ENCODE data around the gene COQ10A.
"Not testable (repeated sequence)": the region's sequence is repeated elsewhere in the genome, so short reads cannot be mapped to it uniquely, and the experiment has no call there.

Gene COQ10A

DNA sequence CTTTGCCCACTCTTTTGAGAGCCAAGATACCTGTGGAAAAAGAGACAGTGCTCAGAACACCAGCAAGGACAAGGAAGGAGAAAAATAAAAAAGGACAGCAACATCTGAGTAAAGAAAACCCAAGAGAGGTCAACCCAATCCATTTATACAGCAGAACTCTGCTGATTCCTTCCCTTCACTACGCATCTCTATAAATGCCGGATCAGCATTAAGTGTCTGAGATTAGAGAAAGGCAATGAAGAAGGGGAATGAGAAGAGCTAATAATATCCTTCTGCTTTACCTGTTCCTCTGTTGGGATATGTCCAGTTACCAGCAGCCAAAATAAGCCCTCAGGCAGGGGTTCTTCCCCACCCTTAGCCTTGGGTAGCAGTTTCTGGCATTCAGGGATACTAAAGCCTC lies 15.8 kb downstream of the COQ10A start:
- no peak for DNase-seq

DNA sequence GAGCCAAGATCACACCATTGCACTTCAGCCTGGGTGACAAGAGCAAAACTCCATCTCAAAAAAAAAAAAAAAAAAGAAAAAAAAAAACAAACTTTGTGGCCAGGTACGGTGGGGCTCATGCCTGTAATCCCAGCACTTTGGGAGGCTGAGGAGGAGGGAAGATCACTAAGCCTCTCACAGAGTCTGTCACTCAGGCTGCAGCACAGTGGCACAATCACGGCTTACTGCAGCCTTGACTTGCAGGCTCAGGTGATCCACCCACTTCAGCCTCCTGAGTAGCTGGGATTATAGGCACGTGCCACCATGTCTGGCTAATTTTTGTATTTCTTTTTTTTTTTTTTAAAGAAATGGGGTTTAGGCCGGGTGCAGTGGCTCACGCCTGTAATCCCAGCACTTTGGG lies 17.5 kb downstream of the COQ10A start:
- DNase-seq, result not testable (repeated sequence)

GRCh38 chr12:56286044-56286830 lies 19.5 kb downstream of the COQ10A start:
- no peak for DNase-seq

GRCh38 chr12:56288705-56289387 lies 22.1 kb downstream of the COQ10A start:
- no peak for DNase-seq

GRCh38 chr12:56293795-56294194 lies 27.1 kb downstream of the COQ10A start:
- no peak for DNase-seq

- DNase-seq, result no peak
These were observed 29.6 kb downstream of the COQ10A start for GRCh38 chr12:56296295-56296694.

DNA sequence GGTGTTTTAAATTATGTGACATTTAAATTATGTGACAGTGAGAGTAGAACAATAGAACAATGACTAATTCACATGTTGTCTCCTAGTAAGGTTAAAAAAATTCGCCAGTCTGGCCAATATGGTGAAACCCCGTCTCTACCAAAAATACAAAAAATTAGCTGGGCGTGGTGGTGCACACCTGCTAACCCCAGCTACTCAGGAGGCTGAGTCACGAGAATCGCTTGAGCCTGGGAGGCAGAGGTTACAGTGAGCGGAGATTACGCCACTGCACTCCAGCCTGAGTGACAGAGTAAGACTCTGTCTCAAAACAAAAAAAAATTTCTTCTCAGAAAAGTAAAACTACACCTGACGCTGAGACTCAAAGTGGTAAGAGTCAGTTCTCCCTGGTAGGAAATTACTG lies 30.7 kb downstream of the COQ10A start:
- DNase-seq, result no peak

GRCh38 chr12:56298828-56299227 lies 32.1 kb downstream of the COQ10A start:
- DNase-seq, result no peak

DNA sequence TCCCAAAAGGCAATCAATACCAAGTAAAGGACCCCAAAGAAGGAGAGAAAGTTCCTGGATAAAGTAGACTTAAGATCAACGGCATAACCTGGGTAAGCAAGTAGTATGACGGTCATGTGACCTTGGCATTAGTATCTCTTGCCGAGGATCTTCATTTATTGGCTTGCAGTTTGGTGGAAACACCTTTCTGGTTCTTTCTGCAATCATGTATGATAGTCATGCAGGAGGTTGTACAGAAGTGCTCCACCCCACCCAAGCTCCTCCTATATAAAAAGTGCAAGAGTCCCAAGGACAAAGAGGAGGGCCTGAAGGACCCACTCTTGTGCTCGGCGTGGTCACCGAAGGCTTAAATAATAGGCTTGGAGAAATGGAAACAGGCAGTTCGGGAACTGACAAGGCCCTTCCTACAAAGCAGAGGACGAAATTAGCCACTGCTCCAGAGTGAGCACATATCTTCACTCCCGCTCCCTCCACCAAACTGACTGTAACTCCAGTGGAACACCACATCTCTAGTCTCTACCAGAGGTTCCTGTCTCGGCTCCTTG lies 32.6 kb downstream of the COQ10A start:
- peak; percentile 16 for DNase-seq

GRCh38 chr12:56299853-56300643 lies 33.3 kb downstream of the COQ10A start, which contains the start of gene CS:
CS (minus strand) TSS chr12:56300330; CDS start chr12:56300201, 129 bp downstream.
- DNase-seq, result peak; percentile 98

GRCh38 chr12:56300644-56301464 lies 34.1 kb downstream of the COQ10A start:
- no peak for DNase-seq

DNA sequence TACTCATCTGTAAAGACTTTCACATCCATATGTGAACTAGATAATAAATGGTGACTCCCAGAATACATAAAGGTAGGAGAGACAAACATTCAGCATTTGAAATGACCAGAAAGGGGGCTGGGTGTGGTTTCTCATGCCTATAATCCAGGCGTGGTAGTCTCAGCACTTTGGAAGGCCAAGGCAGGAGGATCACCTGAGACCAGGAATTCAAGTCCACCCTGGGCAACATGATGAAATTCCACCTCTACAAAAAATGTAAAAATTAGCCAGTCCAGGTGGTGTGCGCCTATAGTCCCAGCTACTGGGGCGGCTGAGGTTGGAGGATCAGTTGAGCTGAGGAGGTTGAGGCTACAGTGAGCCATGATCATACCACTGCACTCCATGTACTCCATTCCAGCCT lies 37.5 kb downstream of the COQ10A start:
- DNase-seq, result no peak

- DNase-seq, result no peak
These were observed 38.3 kb downstream of the COQ10A start for GRCh38 chr12:56304872-56305590.

DNA sequence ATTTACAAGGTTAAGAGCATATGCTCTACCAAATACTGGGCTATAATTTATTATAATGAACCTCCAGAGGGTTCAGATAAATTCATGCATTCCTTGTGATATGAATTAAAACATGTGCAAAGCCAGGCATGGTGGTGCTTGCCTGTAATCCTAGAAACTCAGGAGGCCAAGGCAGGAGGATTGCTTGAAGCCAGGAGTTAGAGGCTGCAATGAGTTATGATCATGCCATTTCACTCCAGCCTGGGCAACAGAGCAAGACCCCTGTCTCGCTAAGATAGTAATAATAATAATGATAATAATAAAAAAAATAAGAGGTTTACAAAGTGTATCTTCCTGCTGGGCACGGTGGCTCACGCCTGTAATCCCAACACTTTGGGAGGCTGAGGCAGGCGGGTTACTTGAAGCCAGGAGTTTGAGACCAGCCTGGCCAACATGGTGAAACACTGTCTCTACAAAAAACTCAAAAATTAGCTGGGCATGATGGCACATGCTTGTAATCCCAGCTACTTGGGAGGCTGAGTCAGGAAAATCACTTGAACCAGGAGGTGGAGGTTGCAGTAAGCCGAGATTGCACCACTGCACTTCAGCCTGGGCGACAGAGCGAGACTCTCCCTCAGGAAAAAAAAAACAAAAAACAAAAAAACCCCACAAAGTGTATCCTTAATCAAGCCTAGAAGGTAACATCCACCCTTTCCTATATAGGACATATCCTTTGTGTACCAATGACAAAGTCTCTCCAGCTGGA lies 40.7 kb downstream of the COQ10A start:
- no peak for DNase-seq

GRCh38 chr12:56308714-56309113 lies 42.0 kb downstream of the COQ10A start:
- no peak for DNase-seq

DNA sequence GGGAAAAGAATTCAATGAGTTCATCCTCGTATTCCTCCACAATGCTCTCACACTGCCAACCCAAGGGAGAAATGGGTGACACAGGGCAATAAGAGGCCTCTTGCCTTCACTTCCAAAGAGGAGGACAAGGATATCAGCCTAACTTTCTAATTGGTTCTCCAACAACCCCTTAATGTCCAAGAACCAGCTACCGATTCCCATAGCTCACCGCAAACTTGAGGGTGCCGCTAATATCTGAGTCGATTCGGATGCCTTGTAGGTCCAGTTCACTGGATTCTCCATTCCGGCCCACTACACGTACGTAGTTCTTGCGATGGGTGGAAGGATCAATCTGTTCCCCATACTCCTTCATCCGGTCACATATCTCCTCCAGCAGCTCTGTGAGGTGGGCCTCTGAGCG lies 44.3 kb downstream of the COQ10A start:
- no peak for DNase-seq

DNA sequence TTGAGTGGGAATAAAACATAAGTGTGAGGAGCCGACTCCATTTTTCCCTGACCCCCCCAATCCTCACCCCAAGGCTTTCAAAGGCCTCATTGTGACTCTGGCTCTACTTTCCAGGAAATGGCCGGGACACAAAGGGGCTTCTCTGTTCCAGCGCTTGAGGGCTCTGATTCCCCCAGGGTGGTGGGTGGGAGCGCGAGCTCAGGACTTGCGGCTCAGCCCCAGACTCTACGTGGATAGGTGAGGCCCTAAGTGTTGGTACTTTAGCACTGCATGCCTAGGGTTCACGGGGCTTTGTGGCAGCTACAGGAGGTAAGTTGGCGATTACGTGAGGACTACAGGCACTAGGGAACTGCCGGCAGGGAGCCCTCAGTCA lies 48.5 kb downstream of the COQ10A start:
- no peak for DNase-seq

DNA sequence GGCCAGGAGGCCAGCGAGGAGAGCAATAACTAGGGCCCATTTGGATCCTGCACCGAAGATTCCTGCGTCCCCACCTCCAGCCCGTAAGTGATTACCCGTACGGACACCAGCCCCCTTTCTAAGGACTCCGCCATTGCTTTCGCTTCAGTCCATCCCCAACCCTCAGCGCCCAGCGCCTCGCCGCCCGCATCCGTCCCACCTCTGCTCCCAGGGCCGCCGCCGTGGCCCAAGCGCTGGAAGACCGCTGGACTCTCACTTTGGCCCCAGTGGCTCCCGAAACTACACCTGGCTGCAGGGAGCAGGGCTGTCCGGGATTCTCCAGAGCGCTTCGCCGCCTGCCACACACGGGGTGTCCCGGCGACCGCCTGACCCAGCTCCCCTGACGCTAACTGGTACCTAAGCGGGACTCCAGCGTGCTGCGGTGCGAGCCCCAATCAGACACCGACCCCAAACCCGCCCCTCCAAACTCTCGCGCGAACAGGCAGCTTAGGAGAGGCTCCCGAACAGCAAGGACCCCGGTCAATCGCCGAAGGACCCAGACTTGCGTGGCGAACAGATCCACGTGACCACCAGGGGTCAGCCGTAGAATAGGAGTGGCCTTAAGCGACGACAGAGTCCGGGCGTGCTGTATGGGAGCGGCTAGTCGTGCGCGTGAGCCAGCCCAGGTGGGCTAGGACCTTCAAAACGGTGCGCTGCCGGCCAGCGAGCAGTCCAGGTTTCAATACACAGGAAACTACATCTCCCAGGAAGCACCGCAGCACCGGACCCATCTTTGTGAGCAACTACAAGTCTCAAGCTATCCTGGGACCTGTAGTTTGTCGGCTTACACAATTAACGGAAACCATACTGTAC lies 49.1 kb downstream of the COQ10A start, which contains the start of gene CNPY2:
TSS of gene CNPY2 (minus strand) at position 367 of the 852 bp plus-strand sequence. CDS start 771 bp downstream, outside the sequence.
- peak; percentile 87 for DNase-seq

DNA sequence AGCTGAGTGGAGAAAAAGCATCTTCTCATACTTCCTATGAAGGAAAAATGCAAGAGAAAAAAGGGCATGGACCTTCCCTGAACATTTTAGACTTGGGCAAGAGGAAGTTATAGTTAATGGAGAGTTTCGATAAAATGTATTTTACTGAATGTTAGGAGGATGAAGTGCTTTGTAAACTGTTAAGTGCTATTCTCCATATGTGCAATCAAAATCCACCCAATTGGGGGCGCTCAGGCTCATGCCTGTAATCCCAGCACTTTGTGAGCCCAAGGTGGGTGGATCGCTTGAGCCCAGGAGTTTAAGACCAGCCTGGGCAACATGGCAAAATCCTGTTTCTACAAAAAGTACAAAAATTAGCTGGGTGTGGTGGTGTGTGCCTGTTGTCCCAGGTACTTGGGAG lies 50.9 kb downstream of the COQ10A start:
- no peak for DNase-seq

All from stimulated activated CD4-positive, alpha-beta T cell treated with anti-CD3 and anti-CD28 coated beads, Interleukin-12 subunit alpha, Interleukin-12 subunit beta, amount 100 ng/mL, for 4 hours (primary cell).